ENCODE results near the gene PISD. TPM values are rescaled to one million over a fixed set of nuclear protein-coding genes. Genes with fewer than 3 reads are reported as not detected.

PISD gene
- total RNA-seq, 1 donor from 2014 or later: 18.1 TPM

- TF ChIP-seq, protein P1, sequence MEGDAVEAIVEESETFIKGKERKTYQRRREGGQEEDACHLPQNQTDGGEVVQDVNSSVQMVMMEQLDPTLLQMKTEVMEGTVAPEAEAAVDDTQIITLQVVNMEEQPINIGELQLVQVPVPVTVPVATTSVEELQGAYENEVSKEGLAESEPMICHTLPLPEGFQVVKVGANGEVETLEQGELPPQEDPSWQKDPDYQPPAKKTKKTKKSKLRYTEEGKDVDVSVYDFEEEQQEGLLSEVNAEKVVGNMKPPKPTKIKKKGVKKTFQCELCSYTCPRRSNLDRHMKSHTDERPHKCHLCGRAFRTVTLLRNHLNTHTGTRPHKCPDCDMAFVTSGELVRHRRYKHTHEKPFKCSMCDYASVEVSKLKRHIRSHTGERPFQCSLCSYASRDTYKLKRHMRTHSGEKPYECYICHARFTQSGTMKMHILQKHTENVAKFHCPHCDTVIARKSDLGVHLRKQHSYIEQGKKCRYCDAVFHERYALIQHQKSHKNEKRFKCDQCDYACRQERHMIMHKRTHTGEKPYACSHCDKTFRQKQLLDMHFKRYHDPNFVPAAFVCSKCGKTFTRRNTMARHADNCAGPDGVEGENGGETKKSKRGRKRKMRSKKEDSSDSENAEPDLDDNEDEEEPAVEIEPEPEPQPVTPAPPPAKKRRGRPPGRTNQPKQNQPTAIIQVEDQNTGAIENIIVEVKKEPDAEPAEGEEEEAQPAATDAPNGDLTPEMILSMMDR (IDR thresholded peaks at IDR 0.05): no peak
- TF ChIP-seq EZH2phosphoT487 (IDR thresholded peaks at IDR 0.05) (no peak), EZH2 (IDR thresholded peaks at IDR 0.05) (no peak)
- H3K36me3 Mint-ChIP-seq: peaks cover 6% of the 10 kb centered on the region
- no peak overlapping the region for H3K27ac Mint-ChIP-seq
Measured at GRCh38 chr22:31619611-31620300, 42.3 kb downstream of the PISD start.

GRCh38 chr22:31618471-31619176 is 43.4 kb downstream of the PISD start:
- H3K9ac ChIP-seq: no peak overlapping the region
- Mint-ChIP-seq H3K27me3 (ENCODE audit: insufficient read depth, low read depth) (peaks cover 10% of the 10 kb centered on the region), H3K4me1 (peaks cover 7% of the 10 kb centered on the region), H3K4me3 (peak overlapping the region; percentile 46), H3K27ac (no peak overlapping the region), H3K36me3 (peaks cover 6% of the 10 kb centered on the region), H3K9me3 (no peaks in the 10 kb centered on the region)
- H3K4me3 ChIP-seq: no peak overlapping the region
- TF ChIP-seq, protein P1 (IDR thresholded peaks at IDR 0.05): no peak
- H3K27ac ChIP-seq: no peak overlapping the region
- H3K4me2 ChIP-seq: no peak overlapping the region
- H3K79me2 ChIP-seq (ENCODE audit: low read depth): peaks cover 14% of the 10 kb centered on the region
- DNase-seq (ENCODE audit: low spot score): no peak
- H3K36me3 ChIP-seq: no peaks in the 10 kb centered on the region
- no peaks in the 10 kb centered on the region for H3K27me3 ChIP-seq
- no peaks in the 10 kb centered on the region for H3F3A ChIP-seq (ENCODE audit: low read depth)
- H3K9me3 ChIP-seq (ENCODE audit: low read depth): no peaks in the 10 kb centered on the region
- no peak overlapping the region for H2AFZ ChIP-seq (replicated peaks)
- no peaks in the 10 kb centered on the region for H3K4me1 ChIP-seq
- peaks cover 6% of the 10 kb centered on the region for H4K20me1 ChIP-seq (ENCODE audit: low read depth)

More at GRCh38 chr22:31619611-31620300, 42.3 kb downstream of the PISD start:
- Mint-ChIP-seq H3K27me3 (ENCODE audit: insufficient read depth, low read depth) (peaks cover 16% of the 10 kb centered on the region), H3K9me3 (no peaks in the 10 kb centered on the region), H3K4me1 (peaks cover 13% of the 10 kb centered on the region), H3K4me3 (no peak overlapping the region)
- Histone ChIP-seq H3K9ac (no peak overlapping the region), H3K27ac (no peak overlapping the region), H3K27me3 (no peaks in the 10 kb centered on the region), H3K4me1 (peaks cover 10% of the 10 kb centered on the region), H4K20me1 (ENCODE audit: low read depth) (peaks cover 16% of the 10 kb centered on the region), H3K79me2 (ENCODE audit: low read depth) (peaks cover 26% of the 10 kb centered on the region), H3K9me3 (ENCODE audit: low read depth) (no peaks in the 10 kb centered on the region), H3K4me2 (no peak overlapping the region), H3F3A (ENCODE audit: low read depth) (peaks cover 6% of the 10 kb centered on the region), H3K36me3 (no peaks in the 10 kb centered on the region), H3K4me3 (no peak overlapping the region), H2AFZ (replicated peaks) (no peak overlapping the region)
- DNase-seq (ENCODE audit: low spot score): no peak

- no peaks in the 10 kb centered on the region for H3F3A ChIP-seq (ENCODE audit: low read depth)
- Mint-ChIP-seq H3K4me3 (no peak overlapping the region), H3K9me3 (no peaks in the 10 kb centered on the region), H3K36me3 (peaks cover 6% of the 10 kb centered on the region), H3K4me1 (peaks cover 7% of the 10 kb centered on the region), H3K27me3 (ENCODE audit: insufficient read depth, low read depth) (peaks cover 10% of the 10 kb centered on the region), H3K27ac (no peak overlapping the region)
- no peak overlapping the region for H3K27ac ChIP-seq
- TF ChIP-seq, protein P1 (IDR thresholded peaks at IDR 0.05): no peak
- no peak for TF ChIP-seq EZH2 (IDR thresholded peaks at IDR 0.05)
- no peak for TF ChIP-seq EZH2phosphoT487 (IDR thresholded peaks at IDR 0.05)
- no peaks in the 10 kb centered on the region for H3K9me3 ChIP-seq (ENCODE audit: low read depth)
- no peak for DNase-seq (ENCODE audit: low spot score)
- no peak overlapping the region for H3K4me3 ChIP-seq
- H3K27me3 ChIP-seq: no peaks in the 10 kb centered on the region
- H2AFZ ChIP-seq (replicated peaks): no peak overlapping the region
- peaks cover under 1% of the 10 kb centered on the region for H4K20me1 ChIP-seq (ENCODE audit: low read depth)
- H3K79me2 ChIP-seq (ENCODE audit: low read depth): peaks cover 9% of the 10 kb centered on the region
- no peak overlapping the region for H3K4me2 ChIP-seq
- H3K4me1 ChIP-seq: no peaks in the 10 kb centered on the region
- no peaks in the 10 kb centered on the region for H3K36me3 ChIP-seq
- H3K9ac ChIP-seq: no peak overlapping the region
Measured at GRCh38 chr22:31618057-31618456, 44.0 kb downstream of the PISD start.

Data from neural progenitor cell (in vitro differentiated cells).